ENCODE measurements around the gene RRP7A. TPM values are rescaled to one million over a fixed set of nuclear protein-coding genes. Genes with fewer than 3 reads are reported as not detected.

The RRP7A gene
- total and polyA plus RNA-seq, 2 donors (not counting 3 experiments of a cell fraction or from before 2014, with no cell fraction given) = 35.3 to 83.7 TPM

GRCh38 chr22:42562684-42563083, 43.1 kb upstream of the RRP7A start:
- no peaks in the 10 kb centered on the region for H3K9me3 ChIP-seq (replicated peaks; ENCODE audit: control insufficient read depth, insufficient read depth, low read length)
- intact Hi-C loops (cut with micrococcal nuclease) (no loop called here), dilution Hi-C loops (cut with MboI; ENCODE audit: extremely low pct_ligation_motif_present, low sequenced_read_pairs) (no loop called here)
- FAIRE-seq = no peak
- no peak overlapping the region for H3K9ac ChIP-seq (replicated peaks; ENCODE audit: extremely low read depth, insufficient read depth, low read length)
- H4K20me1 ChIP-seq (replicated peaks; ENCODE audit: control insufficient read depth, extremely low read depth, insufficient read depth, low read length) = no peaks in the 10 kb centered on the region
- H2AFZ ChIP-seq (ENCODE audit: low read depth, low read length) = no peak overlapping the region
- H3K9me1 ChIP-seq (replicated peaks; ENCODE audit: control insufficient read depth, extremely low read depth, insufficient read depth, low read length) = no peaks in the 10 kb centered on the region
- POLR2A ChIA-PET = interaction anchor here (1.2 kb wide), 1 partner anchor 53 kb away, joined by 3 read pairs; no protein-coding TSS in a partner anchor
- CTCF ChIA-PET = interaction anchor here (1.2 to 1.9 kb wide), 3 partner anchors 10 to 392 kb away, joined by 3 to 6 read pairs (median 4); no protein-coding TSS in a partner anchor
- H3K4me2 ChIP-seq (ENCODE audit: insufficient read depth, low read length) = no peak overlapping the region
- H3K27me3 ChIP-seq (ENCODE audit: control insufficient read depth in 2 of 2, insufficient read depth in 2 of 2, low read length in 2 of 2) = no peaks in the 10 kb centered on the region
- no peaks in the 10 kb centered on the region for H3K79me2 ChIP-seq (ENCODE audit: control insufficient read depth, insufficient read depth, low read length)
- TF ChIP-seq POLR2AphosphoS5 (IDR thresholded peaks at IDR 0.05; ENCODE audit: insufficient read depth, low read depth, low read length) (no peak), CTCF (IDR thresholded peaks at IDR 0.05; ENCODE audit: extremely low read depth in 1 of 2, insufficient read depth in 1 of 2, low read depth in 1 of 2, low read length in 2 of 2) (no peak), JUN (IDR thresholded peaks at IDR 0.05; ENCODE audit: borderline replicate concordance, insufficient read depth, insufficient read length, low read depth) (no peak), POLR2A (IDR thresholded peaks at IDR 0.05; ENCODE audit: low read depth, low read length) (no peak), FOS (IDR thresholded peaks at IDR 0.05; ENCODE audit: borderline replicate concordance, insufficient read depth, low read length) (no peak)
- no peaks in the 10 kb centered on the region for H3K4me1 ChIP-seq (ENCODE audit: control insufficient read depth, extremely low read depth, insufficient read depth, low read length)
- no TSS peak for BruUV-seq (replicated peaks)
- no peaks in the 10 kb centered on the region for H3K36me3 ChIP-seq (ENCODE audit: control insufficient read depth in 2 of 2, extremely low read depth in 1 of 2, insufficient read depth in 2 of 2, low read length in 2 of 2)
- no peak for DNase-seq (ENCODE audit: low read depth, low spot score)
- H3K27ac ChIP-seq (ENCODE audit: insufficient read depth, low read depth, low read length) = no peak overlapping the region
- H3K4me3 ChIP-seq (replicated peaks in 1 of 3; ENCODE audit: insufficient read depth in 1 of 3, low read depth in 1 of 3, low read length in 3 of 3) = no peak overlapping the region

GRCh38 chr22:42562279-42562678, 42.7 kb upstream of the RRP7A start:
- Histone ChIP-seq H2AFZ (ENCODE audit: low read depth, low read length) (no peak overlapping the region), H3K27me3 (ENCODE audit: control insufficient read depth in 2 of 2, insufficient read depth in 2 of 2, low read length in 2 of 2) (no peaks in the 10 kb centered on the region), H3K4me3 (replicated peaks in 1 of 3; ENCODE audit: insufficient read depth in 1 of 3, low read depth in 1 of 3, low read length in 3 of 3) (no peak overlapping the region), H3K36me3 (ENCODE audit: control insufficient read depth in 2 of 2, extremely low read depth in 1 of 2, insufficient read depth in 2 of 2, low read length in 2 of 2) (no peaks in the 10 kb centered on the region), H3K9me1 (replicated peaks; ENCODE audit: control insufficient read depth, extremely low read depth, insufficient read depth, low read length) (no peaks in the 10 kb centered on the region), H3K79me2 (ENCODE audit: control insufficient read depth, insufficient read depth, low read length) (no peaks in the 10 kb centered on the region), H4K20me1 (replicated peaks; ENCODE audit: control insufficient read depth, extremely low read depth, insufficient read depth, low read length) (no peaks in the 10 kb centered on the region), H3K9me3 (replicated peaks; ENCODE audit: control insufficient read depth, insufficient read depth, low read length) (no peaks in the 10 kb centered on the region), H3K27ac (ENCODE audit: insufficient read depth, low read depth, low read length) (no peak overlapping the region), H3K4me1 (ENCODE audit: control insufficient read depth, extremely low read depth, insufficient read depth, low read length) (no peaks in the 10 kb centered on the region), H3K4me2 (ENCODE audit: insufficient read depth, low read length) (no peak overlapping the region), H3K9ac (replicated peaks; ENCODE audit: extremely low read depth, insufficient read depth, low read length) (no peak overlapping the region)
- dilution Hi-C loops (cut with MboI; ENCODE audit: extremely low pct_ligation_motif_present, low sequenced_read_pairs) = no loop called here
- no peak for DNase-seq (ENCODE audit: low read depth, low spot score)
- FAIRE-seq = peak; percentile 15
- ChIA-PET POLR2A (interaction anchor here (1.2 kb wide), 1 partner anchor 53 kb away, joined by 3 read pairs; no protein-coding TSS in a partner anchor), CTCF (interaction anchor here (1.2 to 2.7 kb wide), 4 partner anchors 10 to 391 kb away, joined by 3 to 10 read pairs (median 5); no protein-coding TSS in a partner anchor)
- BruUV-seq (replicated peaks) = no TSS peak
- TF ChIP-seq POLR2A (IDR thresholded peaks at IDR 0.05; ENCODE audit: low read depth, low read length) (no peak), MYC (IDR thresholded peaks at IDR 0.05; ENCODE audit: low read depth, low read length) (no peak), EZH2 (IDR thresholded peaks at IDR 0.05; ENCODE audit: borderline replicate concordance, low read depth, low read length, severe bottlenecking) (no peak), JUN (IDR thresholded peaks at IDR 0.05; ENCODE audit: borderline replicate concordance, insufficient read depth, insufficient read length, low read depth) (no peak), GATA2 (IDR thresholded peaks at IDR 0.05; ENCODE audit: insufficient read depth, insufficient read length, low read depth, low read length) (no peak), CTCF (IDR thresholded peaks at IDR 0.05; ENCODE audit: extremely low read depth in 1 of 2, insufficient read depth in 1 of 2, low read depth in 1 of 2, low read length in 2 of 2) (no peak), MAX (IDR thresholded peaks at IDR 0.05; ENCODE audit: insufficient read depth, insufficient read length) (no peak), POLR2AphosphoS5 (IDR thresholded peaks at IDR 0.05; ENCODE audit: insufficient read depth, low read depth, low read length) (no peak), FOS (IDR thresholded peaks at IDR 0.05; ENCODE audit: borderline replicate concordance, insufficient read depth, low read length) (no peak)
- intact Hi-C loops (cut with micrococcal nuclease) = no loop called here
